Measurements from ENCODE around the gene ARHGAP30. TPM values are rescaled to one million over a fixed set of nuclear protein-coding genes. Genes with fewer than 3 reads are reported as not detected.
"Not testable (repeated sequence)": the region's sequence is repeated elsewhere in the genome, so short reads cannot be mapped to it uniquely, and the experiment has no call there.

Gene ARHGAP30
- total RNA-seq, 1 donor from 2014 or later, result not detected

DNA sequence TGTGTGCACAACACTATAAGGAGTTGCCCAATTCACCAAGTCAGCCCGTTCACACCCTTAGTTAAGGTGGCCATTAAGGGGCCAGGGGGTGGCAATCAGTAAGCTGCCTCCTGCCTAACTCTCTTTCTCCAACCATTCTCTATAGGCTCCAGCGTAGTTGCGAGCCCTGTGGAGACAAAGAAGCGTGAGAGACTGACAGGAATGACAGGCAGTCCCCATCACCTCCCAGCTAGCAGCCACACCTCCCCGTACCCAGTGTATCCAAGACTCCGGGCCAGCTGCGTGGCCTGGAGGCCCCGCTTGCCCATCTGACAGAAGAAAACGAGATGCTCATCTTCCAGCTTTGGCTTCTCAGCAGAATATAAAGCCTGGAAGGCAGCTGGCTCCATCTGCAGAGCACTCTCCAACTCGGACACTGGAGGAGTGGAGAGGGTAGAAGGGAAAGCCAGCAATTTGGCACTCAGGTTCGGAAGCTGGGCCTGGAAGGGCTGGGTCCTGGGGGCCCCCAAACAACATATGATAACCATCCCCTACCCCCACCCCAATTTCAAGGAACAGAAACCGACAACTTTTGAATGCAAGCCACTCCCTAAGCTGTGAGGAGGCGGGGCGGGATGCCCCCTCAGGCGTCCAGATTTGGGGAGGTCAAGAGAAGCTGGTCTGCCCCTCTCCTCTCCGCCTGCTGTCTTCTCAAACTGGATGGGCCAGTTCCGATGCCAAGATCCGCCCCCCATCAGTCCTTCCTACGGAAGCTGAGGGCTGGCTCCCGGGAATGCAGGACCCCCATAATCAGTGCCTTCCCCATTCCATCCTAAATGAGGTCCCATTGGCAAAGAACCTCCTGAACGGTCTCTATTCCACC is 31.8 kb downstream of the ARHGAP30 start:
- DNase-seq (ENCODE audit: low spot score), result no peak
- peaks cover 31% of the 10 kb centered on the region for H3K36me3 Mint-ChIP-seq (ENCODE audit: low read depth)
- H3K4me1 Mint-ChIP-seq (ENCODE audit: low read depth), result no peaks in the 10 kb centered on the region
- H3K9me3 Mint-ChIP-seq (ENCODE audit: low read depth), result no peaks in the 10 kb centered on the region
- H3K4me3 Mint-ChIP-seq (ENCODE audit: unreplicated experiment), result no peak overlapping the region
- H3K27me3 Mint-ChIP-seq (ENCODE audit: low read depth), result no peaks in the 10 kb centered on the region
- TF ChIP-seq, protein P1, sequence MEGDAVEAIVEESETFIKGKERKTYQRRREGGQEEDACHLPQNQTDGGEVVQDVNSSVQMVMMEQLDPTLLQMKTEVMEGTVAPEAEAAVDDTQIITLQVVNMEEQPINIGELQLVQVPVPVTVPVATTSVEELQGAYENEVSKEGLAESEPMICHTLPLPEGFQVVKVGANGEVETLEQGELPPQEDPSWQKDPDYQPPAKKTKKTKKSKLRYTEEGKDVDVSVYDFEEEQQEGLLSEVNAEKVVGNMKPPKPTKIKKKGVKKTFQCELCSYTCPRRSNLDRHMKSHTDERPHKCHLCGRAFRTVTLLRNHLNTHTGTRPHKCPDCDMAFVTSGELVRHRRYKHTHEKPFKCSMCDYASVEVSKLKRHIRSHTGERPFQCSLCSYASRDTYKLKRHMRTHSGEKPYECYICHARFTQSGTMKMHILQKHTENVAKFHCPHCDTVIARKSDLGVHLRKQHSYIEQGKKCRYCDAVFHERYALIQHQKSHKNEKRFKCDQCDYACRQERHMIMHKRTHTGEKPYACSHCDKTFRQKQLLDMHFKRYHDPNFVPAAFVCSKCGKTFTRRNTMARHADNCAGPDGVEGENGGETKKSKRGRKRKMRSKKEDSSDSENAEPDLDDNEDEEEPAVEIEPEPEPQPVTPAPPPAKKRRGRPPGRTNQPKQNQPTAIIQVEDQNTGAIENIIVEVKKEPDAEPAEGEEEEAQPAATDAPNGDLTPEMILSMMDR (IDR thresholded peaks at IDR 0.05), result no peak
- no peak overlapping the region for H3K27ac Mint-ChIP-seq (ENCODE audit: unreplicated experiment)

DNA sequence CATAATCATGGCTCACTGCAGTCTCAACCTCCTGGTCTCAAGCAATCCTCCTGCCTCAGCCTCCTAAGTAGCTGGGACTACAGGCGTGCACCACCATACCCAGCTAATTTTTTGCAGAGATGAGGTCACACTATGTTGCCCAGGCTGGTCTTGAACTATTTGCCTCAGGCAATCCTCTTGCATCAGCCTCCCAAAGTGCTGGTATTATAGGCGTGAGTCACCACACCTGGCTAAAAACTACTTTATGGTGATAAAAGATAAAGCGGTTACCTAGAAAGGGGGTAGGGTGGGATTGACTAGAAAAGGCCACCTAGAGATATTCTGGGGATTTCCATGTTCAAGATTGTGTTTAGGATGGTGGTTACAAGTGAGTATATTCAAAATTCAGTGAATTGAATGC is 35.9 kb downstream of the ARHGAP30 start:
- H3K27me3 Mint-ChIP-seq (ENCODE audit: low read depth), result no peaks in the 10 kb centered on the region
- TF ChIP-seq, protein P1 (IDR thresholded peaks at IDR 0.05), result no peak
- no peaks in the 10 kb centered on the region for H3K9me3 Mint-ChIP-seq (ENCODE audit: low read depth)
- peaks cover 1% of the 10 kb centered on the region for H3K36me3 Mint-ChIP-seq (ENCODE audit: low read depth)
- no peak overlapping the region for H3K27ac Mint-ChIP-seq (ENCODE audit: unreplicated experiment)
- no peak overlapping the region for H3K4me3 Mint-ChIP-seq (ENCODE audit: unreplicated experiment)
- DNase-seq (ENCODE audit: low spot score), result no peak
- no peaks in the 10 kb centered on the region for H3K4me1 Mint-ChIP-seq (ENCODE audit: low read depth)

DNA sequence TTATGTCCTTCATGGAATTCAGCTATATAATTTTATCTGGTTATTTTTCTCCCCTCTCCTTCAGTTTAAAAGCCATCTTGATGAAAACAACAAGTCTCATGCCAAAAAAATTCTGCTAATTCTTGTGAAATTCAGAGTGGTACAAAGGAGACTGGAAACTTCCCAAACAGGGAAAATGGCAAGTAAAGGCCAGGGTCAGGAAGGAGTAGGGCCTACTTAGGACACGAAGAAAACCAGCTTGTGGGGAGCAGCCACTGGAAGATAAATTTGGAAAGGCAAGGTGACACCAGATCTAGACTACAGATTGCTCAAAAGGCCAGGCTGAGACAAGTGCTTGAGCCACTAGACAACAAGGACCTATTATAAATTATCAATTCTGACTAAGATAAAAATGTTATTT is 37.3 kb downstream of the ARHGAP30 start:
- no peak for DNase-seq (ENCODE audit: low spot score)
- TF ChIP-seq, protein P1 (IDR thresholded peaks at IDR 0.05), result no peak
- Mint-ChIP-seq H3K36me3 (ENCODE audit: low read depth) (no peaks in the 10 kb centered on the region), H3K4me3 (ENCODE audit: unreplicated experiment) (no peak overlapping the region), H3K27ac (ENCODE audit: unreplicated experiment) (no peak overlapping the region), H3K4me1 (ENCODE audit: low read depth) (no peaks in the 10 kb centered on the region), H3K9me3 (ENCODE audit: low read depth) (no peaks in the 10 kb centered on the region), H3K27me3 (ENCODE audit: low read depth) (no peaks in the 10 kb centered on the region)

DNA sequence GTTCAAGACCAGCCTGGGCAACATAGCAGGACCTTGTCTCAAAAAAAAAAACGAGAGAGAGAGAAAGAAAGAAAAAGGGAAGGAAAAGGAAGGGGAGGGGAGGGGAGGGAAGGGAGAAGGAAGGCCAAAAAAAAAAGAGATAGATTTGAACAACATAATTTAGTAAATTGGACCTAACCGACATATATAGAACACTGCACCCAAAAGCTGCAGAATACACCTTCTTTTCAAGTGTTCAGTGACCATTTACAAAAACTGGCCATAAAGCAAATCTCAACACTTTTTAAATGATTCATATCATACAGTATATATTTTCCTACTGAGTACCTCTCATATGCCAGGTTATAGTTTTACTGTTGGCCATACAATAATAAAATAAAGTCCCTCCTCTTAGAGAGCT is 37.8 kb downstream of the ARHGAP30 start:
- TF ChIP-seq, protein P1 (IDR thresholded peaks at IDR 0.05), result no peak
- no peaks in the 10 kb centered on the region for H3K9me3 Mint-ChIP-seq (ENCODE audit: low read depth)
- no peak overlapping the region for H3K27ac Mint-ChIP-seq (ENCODE audit: unreplicated experiment)
- H3K4me1 Mint-ChIP-seq (ENCODE audit: low read depth), result no peaks in the 10 kb centered on the region
- no peaks in the 10 kb centered on the region for H3K36me3 Mint-ChIP-seq (ENCODE audit: low read depth)
- DNase-seq (ENCODE audit: low spot score), result no peak
- no peak overlapping the region for H3K4me3 Mint-ChIP-seq (ENCODE audit: unreplicated experiment)
- H3K27me3 Mint-ChIP-seq (ENCODE audit: low read depth), result no peaks in the 10 kb centered on the region

- not testable (repeated sequence) for H3K4me3 Mint-ChIP-seq (ENCODE audit: unreplicated experiment); H3K27ac Mint-ChIP-seq (ENCODE audit: unreplicated experiment); DNase-seq (ENCODE audit: low spot score); H3K9me3 Mint-ChIP-seq (ENCODE audit: low read depth); H3K27me3 Mint-ChIP-seq (ENCODE audit: low read depth); H3K4me1 Mint-ChIP-seq (ENCODE audit: low read depth); H3K36me3 Mint-ChIP-seq (ENCODE audit: low read depth)
These were observed 40.2 kb downstream of the ARHGAP30 start for GRCh38 chr1:161029466-161029865.

- not testable (repeated sequence) for DNase-seq (ENCODE audit: low spot score); H3K27me3 Mint-ChIP-seq (ENCODE audit: low read depth); H3K4me1 Mint-ChIP-seq (ENCODE audit: low read depth); H3K9me3 Mint-ChIP-seq (ENCODE audit: low read depth); H3K27ac Mint-ChIP-seq (ENCODE audit: unreplicated experiment); H3K36me3 Mint-ChIP-seq (ENCODE audit: low read depth); H3K4me3 Mint-ChIP-seq (ENCODE audit: unreplicated experiment)
These were observed 42.7 kb downstream of the ARHGAP30 start for GRCh38 chr1:161026954-161027353.

DNA sequence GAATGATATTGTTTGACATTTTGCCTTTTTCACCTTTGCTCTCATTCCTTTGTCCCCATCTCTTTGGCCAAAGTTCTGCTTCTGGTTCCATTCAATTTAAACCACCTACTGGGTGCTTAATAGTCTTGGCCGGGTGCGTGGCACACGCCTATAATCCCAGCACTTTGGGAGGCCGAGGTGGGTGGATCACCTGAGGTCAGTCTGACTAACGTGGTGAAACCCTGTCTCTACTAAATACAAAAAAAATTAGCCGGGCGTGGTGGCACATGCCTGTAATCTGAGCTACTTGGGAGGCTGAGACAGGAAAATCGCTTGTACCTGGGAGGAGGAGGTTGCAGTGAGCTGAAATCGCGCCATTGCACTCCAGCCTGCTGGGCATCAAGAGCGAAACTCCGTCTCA is 47.3 kb downstream of the ARHGAP30 start:
- Mint-ChIP-seq H3K4me1 (ENCODE audit: low read depth) (peaks cover 20% of the 10 kb centered on the region), H3K27me3 (ENCODE audit: low read depth) (peaks cover 44% of the 10 kb centered on the region)
- not testable (repeated sequence) for H3K4me3 Mint-ChIP-seq (ENCODE audit: unreplicated experiment); H3K27ac Mint-ChIP-seq (ENCODE audit: unreplicated experiment); DNase-seq (ENCODE audit: low spot score); H3K9me3 Mint-ChIP-seq (ENCODE audit: low read depth); H3K36me3 Mint-ChIP-seq (ENCODE audit: low read depth)

Measured in chondrocyte (in vitro differentiated cells).